CD4-positive, alpha-beta T cell treated with Interleukin-4 for 4 hours (primary cell): ENCODE measurements around the gene HS3ST6.
"Not testable (repeated sequence)": the region's sequence is repeated elsewhere in the genome, so short reads cannot be mapped to it uniquely, and the experiment has no call there.

Source experiments
- DNase-seq: peaks from one replicate; pipeline ENCODE4 v3.0.0-alpha.2; 2020

The HS3ST6 gene

GRCh38 chr16:1906055-1906845, 12.0 kb downstream of the HS3ST6 start:
- DNase-seq, result no peak

- no peak for DNase-seq
Observed at GRCh38 chr16:1903845-1904840, 14.1 kb downstream of the HS3ST6 start.

- DNase-seq, result no peak
Observed at GRCh38 chr16:1903220-1903574, 15.0 kb downstream of the HS3ST6 start.

- DNase-seq, result no peak
Observed at GRCh38 chr16:1902547-1903219, 15.5 kb downstream of the HS3ST6 start.

- no peak for DNase-seq
Observed at GRCh38 chr16:1900452-1900774, 17.8 kb downstream of the HS3ST6 start.

GRCh38 chr16:1899641-1900451, 18.4 kb downstream of the HS3ST6 start:
- no peak for DNase-seq

GRCh38 chr16:1897692-1898091, 20.5 kb downstream of the HS3ST6 start:
- DNase-seq, result not testable (repeated sequence)

GRCh38 chr16:1895949-1896675, 22.1 kb downstream of the HS3ST6 start:
- no peak for DNase-seq

- DNase-seq, result no peak
Observed at GRCh38 chr16:1895068-1895467, 23.1 kb downstream of the HS3ST6 start.

- DNase-seq, result no peak
Observed at GRCh38 chr16:1890708-1891050, 27.5 kb downstream of the HS3ST6 start.

GRCh38 chr16:1890024-1890707, 28.0 kb downstream of the HS3ST6 start:
- DNase-seq, result no peak

GRCh38 chr16:1887711-1888354, 30.4 kb downstream of the HS3ST6 start:
- no peak for DNase-seq

- no peak for DNase-seq
Observed at GRCh38 chr16:1884889-1885288, 33.3 kb downstream of the HS3ST6 start.

- DNase-seq, result no peak
Observed at GRCh38 chr16:1884155-1884760, 34.0 kb downstream of the HS3ST6 start.

GRCh38 chr16:1881172-1881571, 37.0 kb downstream of the HS3ST6 start:
- not testable (repeated sequence) for DNase-seq

GRCh38 chr16:1879477-1879876, 38.7 kb downstream of the HS3ST6 start:
- no peak for DNase-seq

- no peak for DNase-seq
Observed at GRCh38 chr16:1878256-1878655, 40.0 kb downstream of the HS3ST6 start.

GRCh38 chr16:1877804-1878203, 40.4 kb downstream of the HS3ST6 start:
- no peak for DNase-seq

GRCh38 chr16:1877089-1877488, 41.1 kb downstream of the HS3ST6 start:
- no peak for DNase-seq

- DNase-seq, result no peak
Observed at GRCh38 chr16:1876468-1876867, 41.7 kb downstream of the HS3ST6 start.
